GM19193 (cell line): ENCODE results near the gene ODAD2.

Experiments used
- POLR2A ChIP-seq: IDR thresholded peaks from 4 replicates; pipeline ENCODE4 v1.6.1; 2011; ENCODE audit not compliant: insufficient read depth, insufficient read length; ENCODE audit errors: extremely low read depth

Gene ODAD2

GRCh38 chr10:27820637-27821036 lies 178.2 kb downstream of the ODAD2 start:
- TF ChIP-seq POLR2A, result no peak

GRCh38 chr10:27819781-27820531 lies 178.9 kb downstream of the ODAD2 start:
- no peak for TF ChIP-seq POLR2A

GRCh38 chr10:27816320-27816719 lies 182.6 kb downstream of the ODAD2 start:
- TF ChIP-seq POLR2A, result no peak

- TF ChIP-seq POLR2A, result no peak
Observed at GRCh38 chr10:27815846-27816245, 183.0 kb downstream of the ODAD2 start.

GRCh38 chr10:27815261-27815660 lies 183.6 kb downstream of the ODAD2 start:
- no peak for TF ChIP-seq POLR2A

GRCh38 chr10:27805180-27805579 lies 193.7 kb downstream of the ODAD2 start:
- TF ChIP-seq POLR2A, result no peak

GRCh38 chr10:27804136-27804535 lies 194.7 kb downstream of the ODAD2 start:
- TF ChIP-seq POLR2A, result no peak

GRCh38 chr10:27801171-27801785 lies 197.6 kb downstream of the ODAD2 start:
- no peak for TF ChIP-seq POLR2A

GRCh38 chr10:27799046-27799445 lies 199.8 kb downstream of the ODAD2 start:
- no peak for TF ChIP-seq POLR2A

GRCh38 chr10:27794157-27794556 lies 204.7 kb downstream of the ODAD2 start:
- TF ChIP-seq POLR2A, result no peak

- TF ChIP-seq POLR2A, result no peak
Observed at GRCh38 chr10:27792216-27792615, 206.7 kb downstream of the ODAD2 start.

GRCh38 chr10:27784272-27784671 lies 214.6 kb downstream of the ODAD2 start:
- TF ChIP-seq POLR2A, result no peak

- TF ChIP-seq POLR2A, result no peak
Observed at GRCh38 chr10:27783660-27784059, 215.2 kb downstream of the ODAD2 start.

GRCh38 chr10:27779462-27780015 lies 219.3 kb downstream of the ODAD2 start:
- no peak for TF ChIP-seq POLR2A

GRCh38 chr10:27774831-27775230 lies 224.0 kb downstream of the ODAD2 start:
- TF ChIP-seq POLR2A, result no peak

- no peak for TF ChIP-seq POLR2A
Observed at GRCh38 chr10:27771231-27771630, 227.6 kb downstream of the ODAD2 start.
